GM19324 (cell line): Measurements from ENCODE around the gene FBXO44.

Source experiments
- ATAC-seq: cut with Tn5 transposase; IDR thresholded peaks from one replicate; pipeline ENCODE4 v1.9.1; 2021; ENCODE audit warnings: mild to moderate bottlenecking, moderate library complexity; ENCODE audit not compliant: unreplicated experiment, low FRiP score

Gene FBXO44

DNA sequence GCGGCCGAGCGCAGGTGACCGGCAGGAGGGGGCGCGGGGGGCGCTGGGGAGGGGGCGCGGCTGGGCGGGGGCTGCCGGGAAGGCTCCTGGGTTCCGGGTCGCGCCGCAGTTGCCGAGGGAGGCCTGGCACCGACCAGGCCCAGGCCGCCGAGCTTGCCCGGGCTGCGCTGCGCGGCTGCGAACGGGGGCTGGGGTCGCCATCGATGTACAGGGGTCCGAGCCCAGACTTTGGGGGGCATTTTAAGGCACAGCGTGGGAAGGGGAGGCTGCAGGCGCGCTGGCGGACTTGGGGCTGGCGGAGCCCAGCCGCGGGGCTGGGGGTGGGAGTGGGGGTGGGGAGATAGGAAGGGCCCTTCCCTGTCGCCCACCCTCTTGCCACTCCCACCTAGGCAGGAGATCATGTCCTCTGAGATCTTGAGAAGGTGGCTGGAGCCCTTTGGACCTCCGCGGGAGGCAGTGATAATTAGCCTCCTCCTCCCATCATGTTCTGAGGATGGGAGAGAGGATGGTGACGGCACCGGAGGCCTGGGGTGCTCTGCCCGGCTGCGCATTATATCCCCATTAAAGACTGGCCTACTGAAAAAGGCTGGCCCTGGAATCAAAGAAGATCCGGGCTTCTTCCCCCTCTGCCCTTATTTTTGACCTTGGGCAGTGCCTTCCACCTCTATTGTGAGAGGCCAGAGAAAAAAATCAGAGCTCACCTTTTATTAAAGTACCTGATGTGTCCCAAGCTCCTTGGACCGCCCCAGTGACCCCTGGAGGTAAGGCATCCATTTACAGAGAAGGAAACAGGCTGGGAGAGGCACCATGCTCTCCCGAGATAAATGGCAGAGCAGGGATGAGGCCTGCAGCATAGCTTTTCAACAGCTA lies 497 bp downstream of the FBXO44 start:
- peak; percentile 22 for ATAC-seq

DNA sequence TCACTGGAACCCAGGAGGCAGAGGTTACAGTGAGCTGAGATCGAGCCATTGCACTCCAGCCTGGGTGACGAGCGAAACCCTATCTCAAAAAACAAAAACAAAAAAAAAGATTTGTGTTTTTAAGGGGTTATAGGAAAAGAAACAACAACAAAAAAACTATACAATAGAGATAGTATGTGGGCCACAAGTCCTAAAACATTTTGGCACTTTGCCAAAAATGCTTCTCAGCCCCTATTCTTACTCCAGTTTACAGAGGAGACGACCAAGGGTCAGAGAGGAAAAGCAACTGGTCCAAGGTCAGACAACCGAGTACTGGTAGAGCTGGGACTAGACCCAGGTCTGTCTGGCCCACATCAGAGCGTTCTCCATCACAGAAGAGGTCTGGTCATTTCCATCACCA lies 3.0 kb downstream of the FBXO44 start:
- no peak for ATAC-seq

- no peak for ATAC-seq
Measured at GRCh38 chr1:11658542-11658941, 3.9 kb downstream of the FBXO44 start.

DNA sequence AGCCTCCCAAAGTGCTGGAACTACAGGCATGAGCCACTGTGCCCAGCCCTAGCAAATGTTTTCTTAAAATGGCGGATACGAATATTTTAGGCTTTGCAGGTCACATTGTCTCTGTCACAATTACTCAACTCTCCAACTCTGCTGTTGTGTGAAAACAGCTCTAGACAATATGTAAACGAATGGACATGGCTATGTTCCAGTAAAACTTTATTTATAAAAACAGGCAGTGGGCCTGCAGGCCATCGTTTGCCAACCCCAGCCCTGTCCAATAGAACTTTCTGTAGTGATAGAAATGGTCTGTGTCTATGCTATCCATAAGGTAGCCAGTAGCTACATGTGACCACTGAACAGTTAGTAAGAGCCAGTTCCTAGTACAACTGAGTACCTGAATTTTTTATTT lies 5.1 kb downstream of the FBXO44 start:
- no peak for ATAC-seq

- no peak for ATAC-seq
Measured at GRCh38 chr1:11661103-11661502, 6.4 kb downstream of the FBXO44 start.

DNA sequence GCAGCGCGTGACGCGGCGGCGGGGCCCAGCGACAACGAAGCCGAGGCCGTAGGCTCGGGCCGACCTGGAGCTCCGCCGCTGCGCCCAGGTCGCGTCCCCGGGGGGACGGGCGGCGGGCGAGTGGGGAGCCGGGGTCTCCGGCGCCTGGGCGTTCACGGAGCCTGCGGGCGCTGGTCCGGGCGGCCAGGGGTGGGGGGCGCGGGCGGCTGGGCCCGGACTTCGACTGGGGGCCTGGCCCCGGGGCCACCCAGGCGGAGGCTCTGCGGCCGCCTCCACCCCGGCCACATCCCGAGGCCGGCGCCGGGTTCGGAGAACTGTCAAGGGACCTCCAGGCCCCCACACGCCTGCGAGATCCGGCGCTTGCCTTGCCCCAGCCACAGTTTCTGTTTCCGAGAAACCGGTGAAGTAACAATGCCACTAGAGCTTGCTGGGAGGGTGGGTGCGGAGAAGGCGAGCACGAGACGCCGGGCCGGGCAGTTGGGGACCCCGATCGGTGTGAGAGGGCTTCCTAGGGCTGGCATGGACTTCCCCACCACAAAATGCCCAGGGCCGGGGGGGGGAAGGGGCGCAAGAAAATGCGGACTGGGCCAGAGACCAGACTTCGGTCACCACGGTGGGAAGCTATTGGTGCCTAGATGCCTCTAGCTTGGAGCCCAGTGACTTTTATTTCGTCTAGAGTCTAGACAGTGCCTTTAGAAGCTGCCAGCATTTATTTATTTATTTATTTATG lies 9.8 kb downstream of the FBXO44 start:
- peak; percentile 50 for ATAC-seq

DNA sequence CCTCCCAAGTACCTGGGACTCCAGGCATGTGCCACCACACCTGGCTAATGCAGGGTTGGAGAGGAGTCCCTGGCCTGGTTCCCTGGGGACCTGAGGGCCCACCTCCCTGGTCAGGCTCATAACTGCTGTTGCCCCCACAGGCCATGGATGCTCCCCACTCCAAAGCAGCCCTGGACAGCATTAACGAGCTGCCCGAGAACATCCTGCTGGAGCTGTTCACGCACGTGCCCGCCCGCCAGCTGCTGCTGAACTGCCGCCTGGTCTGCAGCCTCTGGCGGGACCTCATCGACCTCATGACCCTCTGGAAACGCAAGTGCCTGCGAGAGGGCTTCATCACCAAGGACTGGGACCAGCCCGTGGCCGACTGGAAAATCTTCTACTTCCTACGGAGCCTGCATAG lies 13.8 kb downstream of the FBXO44 start:
- ATAC-seq, result no peak

- no peak for ATAC-seq
Measured at GRCh38 chr1:11670747-11671146, 16.1 kb downstream of the FBXO44 start.

GRCh38 chr1:11671205-11671543 lies 16.5 kb downstream of the FBXO44 start:
- no peak for ATAC-seq

DNA sequence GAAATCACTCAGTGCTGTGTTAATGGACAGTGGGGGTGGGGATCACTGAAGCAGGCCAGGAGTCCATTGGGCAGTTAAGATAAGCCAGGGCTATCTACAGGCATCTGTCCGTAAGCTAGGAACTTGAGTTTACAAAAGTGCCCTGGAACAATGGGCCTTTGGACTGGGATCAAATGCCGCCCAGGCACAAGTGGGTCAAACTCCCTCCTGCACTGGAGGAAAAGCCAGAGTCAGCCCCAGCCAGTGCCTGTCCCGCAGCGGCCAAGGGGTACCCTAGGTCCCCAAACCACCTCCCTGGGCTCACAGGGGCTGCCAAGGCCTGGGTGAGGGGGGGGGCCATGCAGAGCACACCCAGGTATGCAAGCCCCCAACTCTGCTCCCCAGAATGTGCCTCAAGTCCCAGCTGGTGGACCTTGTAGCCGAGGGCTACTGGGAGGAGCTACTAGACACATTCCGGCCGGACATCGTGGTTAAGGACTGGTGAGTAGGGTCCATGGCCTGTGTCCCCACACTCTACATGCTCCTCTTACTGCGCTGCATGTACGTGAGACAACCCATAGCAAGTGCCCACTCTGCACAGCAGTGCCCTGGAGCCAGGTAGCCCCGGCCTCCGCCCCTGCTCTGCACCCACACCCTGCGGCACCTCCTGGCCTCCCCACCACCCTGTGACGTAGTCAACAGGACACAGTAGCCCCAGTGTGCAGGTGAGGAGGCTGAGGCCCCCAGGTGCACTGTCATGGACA lies 17.0 kb downstream of the FBXO44 start:
- no peak for ATAC-seq

- no peak for ATAC-seq
Measured at GRCh38 chr1:11673089-11673769, 18.6 kb downstream of the FBXO44 start.

DNA sequence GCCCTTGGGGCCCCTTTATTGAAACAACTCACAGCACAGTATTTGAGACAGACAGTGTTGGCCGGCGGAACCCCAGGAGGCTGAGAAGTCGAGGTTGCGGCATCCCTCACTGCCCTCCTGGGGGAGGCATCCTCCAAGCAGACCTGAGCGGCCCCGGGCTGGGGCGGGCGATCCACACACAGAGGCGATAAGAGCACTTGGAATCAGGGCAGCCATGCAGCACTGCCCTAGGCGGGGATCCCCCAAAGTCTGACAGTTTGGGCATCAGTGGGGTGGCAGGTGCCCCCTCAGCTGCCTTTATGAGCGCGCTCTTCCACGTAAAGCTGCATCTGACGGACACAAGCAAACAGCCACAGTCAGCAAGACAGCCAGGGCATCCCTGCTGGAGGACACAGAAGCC lies 19.8 kb downstream of the FBXO44 start:
- no peak for ATAC-seq

GRCh38 chr1:11675325-11675724 lies 20.6 kb downstream of the FBXO44 start:
- ATAC-seq, result no peak

- no peak for ATAC-seq
Measured at GRCh38 chr1:11676386-11677103, 21.9 kb downstream of the FBXO44 start.

- no peak for ATAC-seq
Measured at GRCh38 chr1:11678442-11678841, 23.8 kb downstream of the FBXO44 start.

DNA sequence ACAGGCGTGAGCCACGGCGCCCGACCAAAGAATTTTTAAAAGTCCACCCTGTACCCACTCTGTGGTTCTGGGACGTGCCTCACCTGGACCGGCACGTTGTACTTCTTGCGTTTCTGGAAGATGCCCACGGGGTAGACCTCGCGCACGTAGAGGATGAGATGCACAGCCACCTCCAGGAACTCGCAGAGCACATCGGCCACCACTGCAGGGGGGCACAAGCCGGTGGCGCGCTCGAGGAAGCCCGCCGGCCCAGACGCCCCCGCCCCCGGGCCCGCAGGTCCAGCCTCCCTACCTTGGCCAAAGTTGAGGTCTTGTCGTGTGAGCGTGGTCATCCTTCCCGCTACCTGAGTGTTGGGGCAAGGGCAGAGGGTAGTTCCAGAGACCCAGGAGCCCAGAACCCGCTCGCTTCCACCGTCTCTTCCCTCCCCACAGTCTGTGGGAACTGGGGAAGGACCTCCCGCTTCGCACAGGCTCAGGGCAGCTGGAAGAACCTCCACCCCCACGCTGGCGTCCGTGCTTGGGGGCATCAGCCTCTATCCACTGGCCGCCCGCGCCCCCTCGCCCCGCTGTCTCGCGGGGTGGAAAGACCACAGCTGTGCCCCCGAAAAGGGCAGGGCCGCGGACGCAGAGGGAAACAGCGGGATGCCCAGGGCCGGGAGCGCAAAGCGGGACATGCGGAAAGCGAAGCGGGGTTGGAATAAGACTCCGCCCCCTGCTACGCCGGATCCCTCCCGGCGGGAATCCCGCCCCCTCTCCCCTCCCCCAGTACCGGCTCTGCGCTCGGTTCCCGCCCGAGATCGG lies 25.8 kb downstream of the FBXO44 start:
- ATAC-seq, result peak; percentile 28

DNA sequence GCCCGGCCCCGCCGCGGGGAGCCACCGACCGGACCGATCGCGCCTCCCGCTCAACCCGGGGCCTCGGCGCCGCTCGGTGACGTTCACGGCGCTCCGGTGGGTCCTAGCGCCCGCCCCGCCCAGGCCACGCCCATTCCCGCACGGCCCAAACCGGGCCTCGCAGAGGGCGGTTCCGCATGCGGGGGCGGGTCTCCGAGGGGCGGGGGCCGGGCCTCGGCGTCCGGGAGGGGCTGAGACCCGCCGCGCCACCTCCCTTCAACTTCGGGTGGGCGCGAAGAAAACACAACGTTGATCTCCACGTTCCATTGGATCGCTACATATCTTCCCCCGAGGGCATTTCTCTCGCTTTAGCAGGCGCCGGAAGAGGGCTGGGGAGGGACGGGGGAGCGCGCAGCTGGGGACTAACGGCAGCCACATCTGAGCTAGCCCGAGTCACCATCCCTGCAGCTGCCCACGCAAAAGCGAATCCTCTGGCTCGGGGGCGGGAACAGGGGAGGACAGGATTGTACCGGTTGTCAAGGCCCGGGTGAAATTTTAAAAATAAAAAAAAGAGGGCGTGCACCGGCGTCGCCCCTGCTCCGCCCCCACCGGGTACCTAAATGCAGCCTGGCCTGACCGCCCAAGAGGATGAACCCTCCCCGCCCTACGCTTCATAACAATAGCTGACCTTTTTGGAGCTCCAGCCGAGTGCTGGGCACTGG lies 26.5 kb downstream of the FBXO44 start, which contains the start of gene MAD2L2:
TSS of gene MAD2L2 (minus strand) at position 78 of the 701 bp plus-strand sequence. CDS start 547 bp downstream, outside the sequence.
- ATAC-seq, result peak; percentile 86

DNA sequence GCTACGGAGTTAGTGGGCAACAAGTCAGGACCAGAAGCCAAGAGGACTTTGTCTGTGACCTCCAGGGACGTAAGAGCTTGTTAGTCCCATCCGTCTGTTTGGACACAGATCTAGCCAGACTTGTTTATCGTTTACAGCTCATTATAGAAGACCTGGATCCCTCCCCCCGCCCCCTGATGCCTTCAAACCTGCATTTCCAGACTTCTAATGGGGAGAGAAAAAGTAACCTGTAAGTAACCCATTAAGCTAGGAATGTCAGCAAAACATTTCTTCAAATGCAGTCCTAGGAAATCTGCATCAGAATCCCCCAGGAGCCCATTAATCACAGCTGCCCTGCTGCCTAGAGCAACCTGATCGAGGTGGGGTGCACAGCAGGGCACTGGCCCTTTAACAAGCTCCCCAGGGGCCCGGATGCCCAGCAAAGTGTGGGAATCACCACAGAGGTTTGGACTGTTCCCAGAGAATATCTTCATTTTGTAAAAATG lies 27.7 kb downstream of the FBXO44 start:
- no peak for ATAC-seq
